ENCODE data around the gene TEX10.

GRCh38 chr9:100294806-100295205 is 57.9 kb downstream of the TEX10 start:
- TF ChIP-seq EZH2 (IDR thresholded peaks at IDR 0.05; ENCODE audit: low read length), result no peak
- TF ChIP-seq, protein P1, sequence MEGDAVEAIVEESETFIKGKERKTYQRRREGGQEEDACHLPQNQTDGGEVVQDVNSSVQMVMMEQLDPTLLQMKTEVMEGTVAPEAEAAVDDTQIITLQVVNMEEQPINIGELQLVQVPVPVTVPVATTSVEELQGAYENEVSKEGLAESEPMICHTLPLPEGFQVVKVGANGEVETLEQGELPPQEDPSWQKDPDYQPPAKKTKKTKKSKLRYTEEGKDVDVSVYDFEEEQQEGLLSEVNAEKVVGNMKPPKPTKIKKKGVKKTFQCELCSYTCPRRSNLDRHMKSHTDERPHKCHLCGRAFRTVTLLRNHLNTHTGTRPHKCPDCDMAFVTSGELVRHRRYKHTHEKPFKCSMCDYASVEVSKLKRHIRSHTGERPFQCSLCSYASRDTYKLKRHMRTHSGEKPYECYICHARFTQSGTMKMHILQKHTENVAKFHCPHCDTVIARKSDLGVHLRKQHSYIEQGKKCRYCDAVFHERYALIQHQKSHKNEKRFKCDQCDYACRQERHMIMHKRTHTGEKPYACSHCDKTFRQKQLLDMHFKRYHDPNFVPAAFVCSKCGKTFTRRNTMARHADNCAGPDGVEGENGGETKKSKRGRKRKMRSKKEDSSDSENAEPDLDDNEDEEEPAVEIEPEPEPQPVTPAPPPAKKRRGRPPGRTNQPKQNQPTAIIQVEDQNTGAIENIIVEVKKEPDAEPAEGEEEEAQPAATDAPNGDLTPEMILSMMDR (optimal IDR thresholded peaks at IDR 0.05 in 1 of 3, IDR thresholded peaks at IDR 0.05 in 1 of 3, conservative IDR thresholded peaks at IDR 0.05 in 1 of 3; ENCODE audit: extremely low read depth in 1 of 3, insufficient read depth in 2 of 3, low read length in 3 of 3), result no peak

All from keratinocyte (primary cell).